Upper lobe of left lung (tissue), 6 donors: ENCODE results near the gene MYO7A. TPM values are rescaled to one million over a fixed set of nuclear protein-coding genes. Genes with fewer than 3 reads are reported as not detected.

Source experiments
- ATAC-seq, 2 donors: fragments of 200-7000 bp; cut with Tn5 transposase; one replicate each; pipeline ENCODE4 v1.9.1; 2022; ENCODE audit warnings: mild to moderate bottlenecking in 2 of 2, moderate library complexity in 2 of 2; ENCODE audit not compliant: low FRiP score in 2 of 2
- DNase-seq, 2 donors: peaks; one replicate each; pipeline ENCODE4 v3.0.0-alpha.2; 2019 to 2020
- H3K27ac ChIP-seq, 4 donors: fragments of 200-600 bp; sonication (generic); one replicate each; pipeline ENCODE4 v1.5.1; 2016 to 2019
- H3K27me3 ChIP-seq, 4 donors: fragments of 200-600 bp; sonication (generic); one replicate each; pipeline ENCODE4 v1.5.1; 2017 to 2019
- H3K36me3 ChIP-seq, 4 donors: fragments of 200-600 bp; sonication (generic); one replicate each; pipeline ENCODE4 v1.5.1; 2016 to 2019
- H3K4me1 ChIP-seq, 4 donors: fragments of 200-600 bp; sonication (generic); one replicate each; pipeline ENCODE4 v1.5.1; 2018 to 2019
- H3K4me3 ChIP-seq, 4 donors: fragments of 200-600 bp; sonication (generic); one replicate each; pipeline ENCODE4 v1.5.1; 2017 to 2019; ENCODE audit warnings: mild to moderate bottlenecking in 2 of 4, moderate library complexity in 1 of 4
- H3K9me3 ChIP-seq, 4 donors: fragments of 200-600 bp; sonication (generic); one replicate each; pipeline ENCODE4 v1.5.1; 2018 to 2019
- CTCF ChIP-seq, 6 experiments: fragments of 450-650 bp in 4 of 6; fragments of 200-600 bp in 2 of 6; sonication (generic) in 2 of 6; IDR thresholded peaks; one replicate each; pipeline ENCODE4 v1.5.1; 2016 to 2019; ENCODE audit warnings: antibody characterized with exemption in 6 of 6
- EP300 ChIP-seq, 4 donors: sonication (generic); formaldehyde crosslinking; IDR thresholded peaks; one replicate each; pipeline ENCODE4 v1.5.1; 2017; ENCODE audit warnings: antibody characterized with exemption in 4 of 4, control low read depth in 2 of 4
- POLR2A ChIP-seq, 4 donors: fragments of 450-650 bp; IDR thresholded peaks; one replicate each; pipeline ENCODE4 v1.5.1; 2016 to 2017; ENCODE audit warnings: antibody characterized with exemption in 4 of 4, mild to moderate bottlenecking in 2 of 4
- POLR2AphosphoS5 ChIP-seq, 2 donors: sonication (generic); formaldehyde crosslinking; IDR thresholded peaks; one replicate each; pipeline ENCODE4 v1.5.1; 2017; ENCODE audit warnings: antibody characterized with exemption in 2 of 2
- WGBS, 2 donors: methylation state at CpG; one replicate each; pipeline ENCODE4 v1.1.5; 2017 to 2018; 5-methylcytosine and 5-hydroxymethylcytosine counted together
- total RNA-seq, 6 donors: library from RNA; depleted of rRNA in 4 of 6; stranded (reverse); fragments of >200 nt in 4 of 6; gene quantifications; one replicate each; pipeline versions ENCODE4 v1.1.0 to v1.2.1, GENCODE V29; 2016 to 2021
- donor health status: DM: no; HTN: no; CAD: no; lungs with moderate emphysema.
- donor health status: DM: no; HTN: yes; CAD: no; lungs with severe emphysema.

The MYO7A gene
- total RNA-seq, 6 donors from 2014 or later = 2.4 to 27.2 (median 6.2) TPM

GRCh38 chr11:77213029-77213579 is 85.1 kb downstream of the MYO7A start:
- H3K9me3 ChIP-seq = no peaks in the 10 kb centered on the region
- H3K4me1 ChIP-seq = no peaks in the 10 kb centered on the region
- no peaks in the 10 kb centered on the region for H3K27me3 ChIP-seq
- WGBS, 2 donors = 87 to 90% methylated on average over 13 of the region's 13 CpGs
- no peak for TF ChIP-seq EP300 (IDR thresholded peaks at IDR 0.05)
- TF ChIP-seq POLR2A (IDR thresholded peaks at IDR 0.05) = no peak
- TF ChIP-seq CTCF (IDR thresholded peaks at IDR 0.05) = no peak
- TF ChIP-seq POLR2AphosphoS5 (IDR thresholded peaks at IDR 0.05) = no peak
- no peaks in the 10 kb centered on the region for H3K36me3 ChIP-seq
- H3K27ac ChIP-seq = no peak overlapping the region
- H3K4me3 ChIP-seq = no peak overlapping the region
- DNase-seq = no peak
- ATAC-seq = no peak

- peak in 1 of 2 donors; percentile 44 for DNase-seq
- Histone ChIP-seq H3K9me3 (no peaks in the 10 kb centered on the region), H3K27me3 (no peaks in the 10 kb centered on the region), H3K4me3 (no peak overlapping the region), H3K36me3 (no peaks in the 10 kb centered on the region), H3K27ac (no peak overlapping the region), H3K4me1 (no peaks in the 10 kb centered on the region)
- no peak for ATAC-seq
- WGBS, 2 donors = 91 to 93% methylated on average over 11 to 15 of the region's 18 CpGs
- no peak for TF ChIP-seq POLR2AphosphoS5 (IDR thresholded peaks at IDR 0.05)
- no peak for TF ChIP-seq EP300 (IDR thresholded peaks at IDR 0.05)
- TF ChIP-seq POLR2A (IDR thresholded peaks at IDR 0.05) = no peak
- TF ChIP-seq CTCF (IDR thresholded peaks at IDR 0.05) = no peak
Observed at GRCh38 chr11:77213589-77214428, 85.8 kb downstream of the MYO7A start.

- TF ChIP-seq POLR2AphosphoS5 (IDR thresholded peaks at IDR 0.05) = no peak
- TF ChIP-seq POLR2A (IDR thresholded peaks at IDR 0.05) = no peak
- no peak for TF ChIP-seq EP300 (IDR thresholded peaks at IDR 0.05)
- no peak for TF ChIP-seq CTCF (IDR thresholded peaks at IDR 0.05)
- 87 to 94% methylated on average over 2 to 9 of the region's 9 CpGs for whole genome bisulfite sequencing, 2 donors
- peak in 1 of 2 donors; percentile 48 for DNase-seq
Observed at GRCh38 chr11:77214557-77214956, 86.5 kb downstream of the MYO7A start.

GRCh38 chr11:77215106-77215505 is 87.1 kb downstream of the MYO7A start:
- Histone ChIP-seq H3K27me3 (no peaks in the 10 kb centered on the region), H3K4me3 (no peak overlapping the region), H3K9me3 (no peaks in the 10 kb centered on the region), H3K4me1 (no peaks in the 10 kb centered on the region), H3K36me3 (no peaks in the 10 kb centered on the region), H3K27ac (no peak overlapping the region)
- 77 to 81% methylated on average over 3 of the region's 3 CpGs for WGBS, 2 donors
- ATAC-seq (no peak), DNase-seq (no peak)
- TF ChIP-seq CTCF (IDR thresholded peaks at IDR 0.05) (no peak), POLR2A (IDR thresholded peaks at IDR 0.05) (no peak), EP300 (IDR thresholded peaks at IDR 0.05) (no peak), POLR2AphosphoS5 (IDR thresholded peaks at IDR 0.05) (no peak)

More at GRCh38 chr11:77214557-77214956, 86.5 kb downstream of the MYO7A start:
- Histone ChIP-seq H3K27me3 (no peaks in the 10 kb centered on the region), H3K36me3 (no peaks in the 10 kb centered on the region), H3K9me3 (no peaks in the 10 kb centered on the region), H3K27ac (no peak overlapping the region), H3K4me3 (no peak overlapping the region), H3K4me1 (no peaks in the 10 kb centered on the region)
- no peak for ATAC-seq
